T47D (cell line): ENCODE data around the gene ELAVL4.
"Not testable (repeated sequence)": the region's sequence is repeated elsewhere in the genome, so short reads cannot be mapped to it uniquely, and the experiment has no call there.

Experiments used
- DNase-seq, 2 experiments: peaks; one replicate each; pipeline versions ENCODE4 v3.0.0 to v3.0.0-alpha.2; 2011 to 2012; ENCODE audit warnings: low read depth in 1 of 2, low spot score in 1 of 2
- JUND ChIP-seq: IDR thresholded peaks from 2 replicates; pipeline ENCODE4 v1.6.1; 2012; ENCODE audit warnings: low read depth
- in situ Hi-C: cut with HindIII; loops from 2 replicates; pipeline ENCODE4 v1.10.0; 2016; ENCODE audit warnings: low sequenced_read_pairs, low pct_unique_long_range_greater_than_20kb

Gene ELAVL4

GRCh38 chr1:50135716-50136115, 27.0 kb downstream of the ELAVL4 start:
- in situ Hi-C loops, result no loop called here
- DNase-seq, result no peak
- TF ChIP-seq JUND, result no peak

GRCh38 chr1:50139339-50140181, 30.8 kb downstream of the ELAVL4 start:
- no peak for DNase-seq
- in situ Hi-C loops, result no loop called here
- no peak for TF ChIP-seq JUND

GRCh38 chr1:50140182-50140447, 31.4 kb downstream of the ELAVL4 start:
- no peak for TF ChIP-seq JUND
- in situ Hi-C loops, result no loop called here
- DNase-seq, result no peak

GRCh38 chr1:50147191-50147850, 38.6 kb downstream of the ELAVL4 start:
- no peak for DNase-seq
- in situ Hi-C loops, result no loop called here
- TF ChIP-seq JUND, result no peak

- DNase-seq, result no peak
- in situ Hi-C loops, result no loop called here
- no peak for TF ChIP-seq JUND
These were observed 39.6 kb downstream of the ELAVL4 start for GRCh38 chr1:50148142-50148923.

GRCh38 chr1:50152236-50152635, 43.5 kb downstream of the ELAVL4 start:
- no peak for DNase-seq
- in situ Hi-C loops, result no loop called here
- TF ChIP-seq JUND, result no peak

GRCh38 chr1:50155541-50155940, 46.8 kb downstream of the ELAVL4 start:
- in situ Hi-C loops, result no loop called here
- no peak for TF ChIP-seq JUND
- no peak for DNase-seq

- in situ Hi-C loops, result no loop called here
- TF ChIP-seq JUND, result no peak
- DNase-seq, result no peak
These were observed 47.7 kb downstream of the ELAVL4 start for GRCh38 chr1:50156241-50157010.

- in situ Hi-C loops, result no loop called here
- TF ChIP-seq JUND, result no peak
- DNase-seq, result no peak
These were observed 48.7 kb downstream of the ELAVL4 start for GRCh38 chr1:50157306-50157941.

- no peak for TF ChIP-seq JUND
- no peak for DNase-seq
- in situ Hi-C loops, result no loop called here
These were observed 49.7 kb downstream of the ELAVL4 start for GRCh38 chr1:50158421-50158820.

GRCh38 chr1:50163680-50164079, 55.0 kb downstream of the ELAVL4 start:
- in situ Hi-C loops, result no loop called here
- TF ChIP-seq JUND, result no peak
- no peak for DNase-seq

GRCh38 chr1:50166351-50166750, 57.6 kb downstream of the ELAVL4 start:
- DNase-seq, in situ Hi-C loops: not testable (repeated sequence)
